Keratinocyte (primary cell): Measurements from ENCODE around the gene KLRF1.

ENCODE experiments used
- CTCF ChIP-seq, 3 experiments: IDR thresholded peaks in 1 of 3; conservative IDR thresholded peaks in 1 of 3; optimal IDR thresholded peaks in 1 of 3; 2 replicates in 2 of 3; 3 replicates in 1 of 3; pipeline versions ENCODE3 to v1.5.1; 2011; ENCODE audit warnings: low read length in 3 of 3, mild to moderate bottlenecking in 3 of 3, moderate library complexity in 2 of 3, control low read depth in 1 of 3, inconsistent platforms in 1 of 3; ENCODE audit not compliant: insufficient read depth in 2 of 3; ENCODE audit errors: extremely low read depth in 1 of 3
- EZH2 ChIP-seq: IDR thresholded peaks from one replicate; pipeline ENCODE4 v1.6.1; 2012; ENCODE audit warnings: inconsistent platforms, mild to moderate bottlenecking, low read length, moderate library complexity

GRCh38 chr12:9796971-9797370, 30.3 kb upstream of the KLRF1 start:
- TF ChIP-seq CTCF (optimal IDR thresholded peaks at IDR 0.05 in 1 of 3, IDR thresholded peaks at IDR 0.05 in 1 of 3, conservative IDR thresholded peaks at IDR 0.05 in 1 of 3; ENCODE audit: extremely low read depth in 1 of 3, insufficient read depth in 2 of 3, low read length in 3 of 3) (no peak), EZH2 (no peak)
